ENCODE results near the gene IFNA16.
A peak's percentile ranks its signal among the peaks of the same experiment; 100 is the strongest.
"Not testable (repeated sequence)": the region's sequence is repeated elsewhere in the genome, so short reads cannot be mapped to it uniquely, and the experiment has no call there.

Gene IFNA16

DNA sequence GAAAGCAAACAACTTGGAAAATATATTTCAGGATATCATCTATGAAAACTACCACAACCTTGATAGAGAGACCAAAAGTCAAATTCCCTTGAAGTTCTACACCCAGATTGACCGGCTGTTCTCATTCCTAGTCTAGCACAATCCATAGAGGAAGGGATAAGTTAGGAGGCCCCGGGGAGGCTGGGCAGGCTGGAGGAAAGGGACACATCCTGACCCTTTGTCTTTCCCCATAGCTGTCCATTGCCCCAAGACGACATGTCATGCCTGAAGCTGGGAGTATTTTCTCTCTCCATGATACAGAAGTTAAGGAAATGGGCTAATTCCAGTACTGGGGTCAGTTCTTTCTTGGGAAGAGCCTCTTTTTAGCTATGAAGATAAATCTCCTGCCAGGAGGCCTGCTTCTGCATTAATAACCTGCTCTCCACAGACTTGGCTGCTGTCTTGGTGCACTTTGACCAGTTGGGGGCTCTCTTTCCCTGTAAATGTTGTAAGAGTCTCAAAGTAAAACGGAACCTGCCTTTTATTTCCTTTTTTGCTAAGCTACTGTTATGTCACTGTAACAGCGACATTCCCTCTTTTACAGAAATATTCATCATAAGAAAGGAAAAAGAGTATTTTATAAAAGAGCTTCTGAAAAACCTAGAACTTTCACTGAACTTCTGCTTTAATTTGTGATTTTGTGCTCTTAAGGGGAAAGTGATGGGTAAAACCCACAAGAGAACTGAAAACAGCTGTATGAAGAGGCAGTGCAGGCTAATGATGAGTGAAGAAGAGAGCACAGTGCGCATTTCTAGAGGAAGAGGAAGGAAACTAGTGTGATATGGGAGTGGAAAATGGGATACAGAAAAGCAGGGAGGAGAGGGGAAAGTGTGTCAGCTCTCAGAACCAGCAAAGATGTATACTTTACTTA lies 22.0 kb downstream of the IFNA16 start:
- DNase-seq (ENCODE audit: low read depth in 2 of 2) = peak in 1 of 2 donors; percentile 20

GRCh38 chr9:21187487-21187886 lies 29.6 kb downstream of the IFNA16 start, which contains the start of gene IFNA4:
Gene IFNA4 (minus strand): TSS chr9:21187587. CDS start chr9:21187531, 56 bp downstream.
- not testable (repeated sequence) for DNase-seq (ENCODE audit: low read depth in 2 of 2)

GRCh38 chr9:21182810-21183736 lies 34.0 kb downstream of the IFNA16 start:
- DNase-seq (ENCODE audit: low read depth in 2 of 2) = not testable (repeated sequence)

DNA sequence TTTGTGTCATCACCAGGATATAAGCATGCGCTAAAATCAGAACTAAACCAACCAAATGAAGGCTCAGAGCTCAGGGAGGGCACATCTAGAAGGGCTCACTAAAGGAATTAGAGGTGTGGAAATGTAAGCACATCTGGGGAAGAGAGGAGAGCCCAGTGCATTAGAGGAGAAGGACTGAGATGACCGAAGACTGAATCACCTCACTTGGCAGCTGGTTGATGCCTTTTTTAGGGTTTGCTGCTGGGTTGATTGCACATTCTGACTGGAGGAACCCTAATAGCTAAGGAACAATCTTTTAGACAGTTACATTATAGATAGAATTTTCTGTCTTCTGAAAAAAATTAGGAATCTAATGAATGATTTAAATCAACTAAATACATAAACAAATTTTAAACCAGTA lies 42.4 kb downstream of the IFNA16 start:
- no peak for DNase-seq (ENCODE audit: low read depth in 2 of 2)

DNA sequence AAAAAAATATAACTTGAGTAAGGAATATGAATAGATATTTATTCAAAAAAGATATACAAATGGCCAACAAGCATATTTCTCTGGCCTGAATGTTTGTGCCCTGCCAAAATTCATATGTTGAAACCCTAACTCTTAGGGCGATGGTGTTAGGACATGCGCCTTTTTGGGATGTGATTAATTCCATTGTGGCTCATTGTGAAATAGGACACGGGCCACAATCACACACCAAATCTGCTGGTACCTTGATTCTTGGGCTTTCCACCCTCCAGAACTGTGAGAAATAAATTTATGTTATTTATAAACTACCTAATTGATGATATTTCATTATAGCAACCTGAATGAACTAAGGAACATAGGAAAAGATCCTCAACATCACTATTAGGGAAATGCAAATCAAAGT lies 45.0 kb downstream of the IFNA16 start:
- no peak for DNase-seq (ENCODE audit: low read depth in 2 of 2)

DNA sequence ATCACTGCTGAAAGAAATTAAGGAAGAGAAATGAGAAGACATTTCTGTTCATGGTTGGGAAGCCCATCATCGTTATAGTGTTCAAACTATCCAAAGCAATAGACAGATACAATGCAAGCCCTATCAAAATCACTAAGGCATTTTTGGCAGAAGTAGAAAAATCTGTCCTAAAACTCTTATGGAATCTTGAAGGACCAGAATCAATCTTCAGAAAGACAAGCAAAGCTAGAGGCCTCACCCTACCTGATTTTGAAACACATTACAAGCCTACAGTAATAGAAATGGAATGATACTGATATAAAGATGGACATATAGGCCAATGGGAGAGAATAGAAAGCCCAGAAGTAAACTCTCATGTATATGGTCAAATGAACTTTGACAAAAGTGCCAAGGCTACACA lies 45.8 kb downstream of the IFNA16 start:
- DNase-seq (ENCODE audit: low read depth in 2 of 2) = no peak

DNA sequence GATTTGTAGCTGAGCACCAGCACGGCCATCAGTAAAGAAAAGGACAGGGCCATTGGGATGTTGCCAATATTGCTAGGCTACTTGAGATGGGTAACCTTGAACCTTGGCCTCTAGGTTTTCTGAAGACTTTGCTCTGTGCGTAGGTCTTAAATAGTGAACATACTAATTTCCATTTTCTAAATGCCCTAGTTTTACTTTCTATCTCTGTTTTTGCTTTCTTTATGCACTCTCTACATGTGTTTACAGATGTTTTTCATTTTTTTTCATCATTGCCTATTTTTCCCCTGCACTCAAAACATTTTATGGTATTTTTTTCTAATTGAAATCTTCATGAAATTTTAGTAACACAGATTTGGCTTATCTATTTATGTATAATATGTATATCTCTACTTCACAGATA lies 50.6 kb downstream of the IFNA16 start, which contains the start of gene IFNA21:
Gene IFNA21 (minus strand): TSS at position 101 of the 400 bp plus-strand sequence. CDS start 48 bp downstream, at position 53.
- not testable (repeated sequence) for DNase-seq (ENCODE audit: low read depth in 2 of 2)
